Stimulated activated CD4-positive, alpha-beta T cell treated with anti-CD3 and anti-CD28 coated beads, Interleukin-12 subunit alpha, Interleukin-12 subunit beta, amount 100 ng/mL, for 24 hours (primary cell): Measurements from ENCODE around the gene KRT17.
"Not testable (repeated sequence)": the region's sequence is repeated elsewhere in the genome, so short reads cannot be mapped to it uniquely, and the experiment has no call there.

ENCODE experiments used
- DNase-seq, 2 experiments: peaks; one replicate each; pipeline ENCODE4 v3.0.0-alpha.2; 2020; ENCODE audit warnings: low read depth in 2 of 2

Gene KRT17

GRCh38 chr17:41653892-41654677 lies 29.7 kb upstream of the KRT17 start:
- DNase-seq, result no peak

- no peak for DNase-seq
Measured at GRCh38 chr17:41653421-41653820, 29.0 kb upstream of the KRT17 start.

GRCh38 chr17:41652461-41652970 lies 28.1 kb upstream of the KRT17 start:
- no peak for DNase-seq

- no peak for DNase-seq
Measured at GRCh38 chr17:41651625-41652460, 27.5 kb upstream of the KRT17 start.

- no peak for DNase-seq
Measured at GRCh38 chr17:41650794-41651624, 26.6 kb upstream of the KRT17 start.

GRCh38 chr17:41649923-41650519 lies 25.6 kb upstream of the KRT17 start:
- no peak for DNase-seq

- DNase-seq, result peak; percentile 60 to 83
Measured at GRCh38 chr17:41648411-41649195, 24.2 kb upstream of the KRT17 start.

- peak; percentile 77 to 92 for DNase-seq
Measured at GRCh38 chr17:41647940-41648410, 23.6 kb upstream of the KRT17 start.

GRCh38 chr17:41647038-41647813 lies 22.9 kb upstream of the KRT17 start:
- DNase-seq, result no peak

- no peak for DNase-seq
Measured at GRCh38 chr17:41642252-41643156, 18.1 kb upstream of the KRT17 start.

- not testable (repeated sequence) for DNase-seq
Measured at GRCh38 chr17:41640596-41640995, 16.2 kb upstream of the KRT17 start.

GRCh38 chr17:41639492-41640473 lies 15.4 kb upstream of the KRT17 start:
- no peak for DNase-seq

GRCh38 chr17:41638941-41639340 lies 14.6 kb upstream of the KRT17 start:
- DNase-seq, result no peak

- no peak for DNase-seq
Measured at GRCh38 chr17:41638194-41638593, 13.8 kb upstream of the KRT17 start.

GRCh38 chr17:41636652-41637051 lies 12.3 kb upstream of the KRT17 start:
- no peak for DNase-seq

GRCh38 chr17:41635121-41636097 lies 11.0 kb upstream of the KRT17 start:
- DNase-seq, result no peak
